Esophagus muscularis mucosa (tissue), 4 donors: ENCODE results near the gene ABO. TPM values are rescaled to one million over a fixed set of nuclear protein-coding genes. Genes with fewer than 3 reads are reported as not detected.

Source experiments
- DNase-seq: peaks from one replicate; pipeline ENCODE4 v3.0.0-alpha.2; 2017; ENCODE audit errors: extremely low spot score
- H3K27ac ChIP-seq, 4 donors: fragments of 200-600 bp; sonication (generic); replicated peaks in 1 of 4; 1 replicate in 3 of 4; 2 replicates in 1 of 4; pipeline ENCODE4 v1.5.1; 2016 to 2019; ENCODE audit warnings: mild to moderate bottlenecking in 1 of 4
- H3K27me3 ChIP-seq, 4 donors: fragments of 200-600 bp; sonication (generic); one replicate each; pipeline versions ENCODE4 v1.5.1 to v1.6.0; 2016 to 2019
- H3K36me3 ChIP-seq, 4 donors: fragments of 200-600 bp; sonication (generic); one replicate each; pipeline ENCODE4 v1.5.1; 2016 to 2019
- H3K4me1 ChIP-seq, 4 donors: fragments of 200-600 bp; sonication (generic); one replicate each; pipeline ENCODE4 v1.5.1; 2016 to 2019
- H3K4me3 ChIP-seq, 4 donors: fragments of 200-600 bp; sonication (generic); 1 replicate in 2 of 4; 2 replicates in 2 of 4; pipeline ENCODE4 v1.5.1; 2016 to 2019; ENCODE audit warnings: mild to moderate bottlenecking in 4 of 4, moderate library complexity in 1 of 4
- H3K9me3 ChIP-seq, 4 donors: fragments of 200-600 bp; sonication (generic); 1 replicate in 3 of 4; 2 replicates in 1 of 4; pipeline ENCODE4 v1.5.1; 2016 to 2019
- EP300 ChIP-seq: sonication (generic); formaldehyde crosslinking; IDR thresholded peaks from one replicate; pipeline ENCODE4 v1.6.1; 2017; ENCODE audit warnings: antibody characterized with exemption
- POLR2A ChIP-seq: fragments of 450-650 bp; IDR thresholded peaks from one replicate; pipeline ENCODE4 v1.6.1; 2017; ENCODE audit warnings: antibody characterized with exemption, moderate library complexity, mild to moderate bottlenecking, low read depth
- POLR2AphosphoS5 ChIP-seq, 2 donors: sonication (generic); formaldehyde crosslinking; IDR thresholded peaks; one replicate each; pipeline ENCODE4 v1.6.1; 2017; ENCODE audit warnings: antibody characterized with exemption in 2 of 2
- WGBS: methylation state at CpG from one replicate; pipeline ENCODE4 v1.1.5; 2018; 5-methylcytosine and 5-hydroxymethylcytosine counted together
- intact Hi-C: fragments of 100-400 bp; cut with DNase I; formaldehyde crosslinking; loops from one replicate; pipeline ENCODE4 v1.15.1; 2023
- total RNA-seq, 4 donors: library from RNA; depleted of rRNA; stranded (reverse); fragments of >200 nt; gene quantifications; one replicate each; pipeline versions ENCODE4 v1.1.0 to v1.2.1, GENCODE V29; 2016
- TF ChIP-seq, protein P1 (sequence below), 3 experiments: fragments of 200-600 bp in 2 of 3; fragments of 450-650 bp in 1 of 3; sonication (generic) in 2 of 3; IDR thresholded peaks; one replicate each; pipeline ENCODE4 v1.5.1; 2017 to 2019; ENCODE audit warnings: antibody characterized with exemption in 3 of 3, mild to moderate bottlenecking in 2 of 3, moderate library complexity in 1 of 3

Gene ABO
- total RNA-seq, 4 donors from 2014 or later = 0.33 to 3.8 (median 1.2) TPM

DNA sequence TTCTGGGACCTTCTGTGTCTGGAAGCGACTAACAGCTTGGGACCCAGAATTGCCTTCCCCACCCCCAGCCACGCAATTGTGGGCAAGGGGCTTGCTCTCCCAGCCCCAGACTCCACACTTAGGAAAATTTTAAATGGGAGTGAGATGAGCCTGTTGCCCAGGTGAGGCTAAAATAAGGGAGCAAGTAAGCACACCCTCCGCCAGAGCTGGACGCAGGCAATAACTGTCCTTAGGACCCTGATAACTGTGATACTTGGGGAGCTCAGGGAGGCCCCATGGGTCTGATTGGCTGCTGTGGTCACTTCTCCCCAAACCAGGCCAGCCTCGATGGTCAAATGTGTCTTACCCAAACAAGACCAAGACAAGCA lies 13.3 kb downstream of the ABO start:
- H3K4me1 ChIP-seq = peaks cover 0 to 18% (median 0%) of the 10 kb centered on the region in 4 donors
- no peak overlapping the region for H3K27ac ChIP-seq
- intact Hi-C loops = no loop called here
- peaks cover 0 to 15% (median 0%) of the 10 kb centered on the region in 4 donors for H3K27me3 ChIP-seq
- TF ChIP-seq, protein P1, sequence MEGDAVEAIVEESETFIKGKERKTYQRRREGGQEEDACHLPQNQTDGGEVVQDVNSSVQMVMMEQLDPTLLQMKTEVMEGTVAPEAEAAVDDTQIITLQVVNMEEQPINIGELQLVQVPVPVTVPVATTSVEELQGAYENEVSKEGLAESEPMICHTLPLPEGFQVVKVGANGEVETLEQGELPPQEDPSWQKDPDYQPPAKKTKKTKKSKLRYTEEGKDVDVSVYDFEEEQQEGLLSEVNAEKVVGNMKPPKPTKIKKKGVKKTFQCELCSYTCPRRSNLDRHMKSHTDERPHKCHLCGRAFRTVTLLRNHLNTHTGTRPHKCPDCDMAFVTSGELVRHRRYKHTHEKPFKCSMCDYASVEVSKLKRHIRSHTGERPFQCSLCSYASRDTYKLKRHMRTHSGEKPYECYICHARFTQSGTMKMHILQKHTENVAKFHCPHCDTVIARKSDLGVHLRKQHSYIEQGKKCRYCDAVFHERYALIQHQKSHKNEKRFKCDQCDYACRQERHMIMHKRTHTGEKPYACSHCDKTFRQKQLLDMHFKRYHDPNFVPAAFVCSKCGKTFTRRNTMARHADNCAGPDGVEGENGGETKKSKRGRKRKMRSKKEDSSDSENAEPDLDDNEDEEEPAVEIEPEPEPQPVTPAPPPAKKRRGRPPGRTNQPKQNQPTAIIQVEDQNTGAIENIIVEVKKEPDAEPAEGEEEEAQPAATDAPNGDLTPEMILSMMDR (IDR thresholded peaks at IDR 0.05) = no peak
- no peak for TF ChIP-seq POLR2A
- TF ChIP-seq POLR2AphosphoS5 (IDR thresholded peaks at IDR 0.05) = no peak
- no peak for TF ChIP-seq EP300
- no peak overlapping the region for H3K4me3 ChIP-seq
- WGBS = 72% methylated on average over 4 of the region's 5 CpGs
- no peaks in the 10 kb centered on the region for H3K9me3 ChIP-seq
- DNase-seq = no peak
- H3K36me3 ChIP-seq = no peaks in the 10 kb centered on the region

DNA sequence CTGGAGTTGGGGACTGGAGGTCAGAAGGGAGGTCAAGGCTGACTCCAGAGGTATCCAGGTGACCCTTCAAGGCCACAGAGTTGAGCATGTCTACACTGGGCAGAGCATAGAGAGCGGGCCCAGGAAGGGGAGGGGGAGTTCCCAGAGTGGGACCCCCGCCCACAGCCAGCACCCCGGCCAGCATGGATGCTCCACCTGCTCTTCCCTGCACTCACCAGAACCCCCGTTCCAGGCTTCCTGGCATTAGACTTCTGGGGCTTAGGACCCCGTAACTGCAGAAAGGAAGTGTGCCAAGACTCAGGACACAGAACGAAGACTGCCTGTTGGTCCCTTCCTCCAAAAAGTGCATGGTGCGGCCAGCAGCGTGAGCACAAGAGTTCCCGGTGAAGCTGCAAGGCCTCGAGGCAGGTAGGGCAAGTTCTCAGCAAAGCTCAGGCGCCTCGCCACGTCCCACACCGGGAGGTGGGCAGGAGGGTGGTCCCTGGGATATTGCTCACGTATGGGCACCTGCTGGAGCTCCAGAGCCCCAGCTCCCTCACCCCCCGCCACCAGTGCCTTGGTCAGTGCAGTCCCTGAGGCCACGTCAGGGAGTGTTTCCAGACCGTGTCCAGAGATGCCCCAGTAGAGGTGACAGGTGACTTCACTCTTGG lies 13.8 kb downstream of the ABO start:
- WGBS = 87% methylated on average over 12 of the region's 18 CpGs
- Histone ChIP-seq H3K9me3 (no peaks in the 10 kb centered on the region), H3K27ac (no peak overlapping the region), H3K4me1 (peaks cover 0 to 23% (median 0%) of the 10 kb centered on the region in 4 donors), H3K36me3 (no peaks in the 10 kb centered on the region), H3K27me3 (peaks cover 0 to 18% (median 0%) of the 10 kb centered on the region in 4 donors), H3K4me3 (no peak overlapping the region)
- DNase-seq = no peak
- intact Hi-C loops = no loop called here
- TF ChIP-seq POLR2A (no peak), EP300 (no peak), POLR2AphosphoS5 (IDR thresholded peaks at IDR 0.05) (no peak)
- TF ChIP-seq, protein P1 (IDR thresholded peaks at IDR 0.05) = no peak

DNA sequence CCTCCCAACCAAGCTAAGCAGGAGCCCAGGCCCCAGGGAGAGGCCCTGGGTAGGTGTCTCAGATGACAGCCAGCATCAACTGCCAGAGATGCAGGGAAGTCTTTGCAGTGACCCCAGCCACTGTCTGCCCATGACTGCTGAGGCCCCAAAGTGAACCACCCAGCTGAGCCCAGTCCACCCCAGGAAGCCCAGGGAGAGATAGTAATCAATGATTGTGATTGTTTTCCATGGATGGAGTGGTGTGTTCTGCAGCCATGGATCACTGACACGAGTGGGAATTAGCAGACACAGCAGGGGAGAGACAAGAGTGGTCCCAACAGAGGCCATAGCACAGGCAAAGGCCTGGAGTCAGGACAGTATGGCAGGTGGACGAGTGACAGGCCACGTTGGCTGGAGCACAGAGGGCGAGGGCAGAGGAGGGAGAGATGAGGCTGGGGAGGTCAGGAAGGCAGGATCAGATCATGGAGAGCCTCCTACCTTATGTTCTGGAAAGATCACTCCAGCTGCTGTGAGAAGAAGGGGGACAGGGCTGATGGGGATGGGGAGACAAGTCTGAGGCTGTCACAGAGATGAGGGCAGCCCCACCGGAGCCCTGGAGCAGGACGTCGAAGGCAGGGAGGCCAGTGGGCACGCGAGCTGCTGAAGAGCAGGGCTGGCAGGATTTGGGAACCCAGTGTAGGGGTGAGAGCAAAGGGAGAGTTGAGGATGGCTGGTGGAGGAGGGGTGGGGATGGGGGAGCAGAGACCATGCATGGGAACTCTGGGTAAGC lies 14.5 kb downstream of the ABO start:
- peaks cover 0 to 27% (median 0%) of the 10 kb centered on the region in 4 donors for H3K4me1 ChIP-seq
- DNase-seq = no peak
- intact Hi-C loops = no loop called here
- peaks cover 0 to 4% (median 0%) of the 10 kb centered on the region in 4 donors for H3K36me3 ChIP-seq
- peaks cover 0 to 18% (median 0%) of the 10 kb centered on the region in 4 donors for H3K27me3 ChIP-seq
- no peaks in the 10 kb centered on the region for H3K9me3 ChIP-seq
- TF ChIP-seq POLR2A (no peak), EP300 (no peak), POLR2AphosphoS5 (IDR thresholded peaks at IDR 0.05) (no peak)
- TF ChIP-seq, protein P1 (IDR thresholded peaks at IDR 0.05) = no peak
- 75% methylated on average over 9 of the region's 9 CpGs for WGBS
- no peak overlapping the region for H3K4me3 ChIP-seq
- H3K27ac ChIP-seq = no peak overlapping the region

DNA sequence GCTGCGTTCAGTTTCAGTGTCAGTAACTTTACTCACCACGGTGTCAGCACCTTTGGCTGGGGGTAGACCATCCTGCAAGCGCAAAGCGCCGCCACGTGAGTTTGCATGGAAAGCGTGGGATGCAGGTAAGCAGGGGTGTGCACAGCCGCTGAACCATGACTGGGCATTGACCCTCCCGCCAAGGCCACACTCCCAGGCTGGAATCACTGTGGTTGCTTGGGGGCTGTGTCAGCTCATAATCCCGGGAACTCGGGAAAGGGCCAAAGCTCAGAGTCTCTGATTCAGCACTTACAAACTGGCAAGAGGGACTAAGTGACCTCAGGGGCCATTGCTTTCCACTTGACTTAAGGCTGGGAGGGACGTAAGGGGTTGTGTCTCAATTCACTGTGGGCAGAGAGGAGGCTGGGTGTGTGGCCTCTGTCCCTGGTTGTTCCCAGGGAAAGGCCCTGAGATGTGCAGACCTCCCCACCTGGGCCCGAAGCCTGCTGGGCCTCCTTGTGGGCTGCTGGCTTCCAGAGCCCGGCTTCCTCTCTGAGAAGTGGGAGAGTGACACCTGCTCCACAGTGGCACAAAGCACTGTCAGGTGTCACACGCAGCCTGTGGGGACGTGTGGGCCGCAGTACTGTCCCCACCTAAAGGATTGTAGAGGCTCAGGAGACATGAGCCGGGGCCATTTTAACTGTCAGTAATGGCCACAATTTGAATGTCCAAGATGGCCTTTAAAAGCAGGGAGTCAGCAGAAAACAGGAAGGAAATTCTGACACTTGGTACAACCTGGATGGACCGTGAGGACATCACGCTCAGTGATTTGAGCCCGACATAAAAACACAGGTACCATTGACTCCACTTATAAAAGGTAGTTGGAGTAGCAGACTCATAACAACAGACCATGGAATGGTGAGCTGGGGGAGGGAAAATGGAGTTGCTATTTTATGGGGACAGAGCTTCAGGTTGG lies 16.7 kb downstream of the ABO start:
- H3K4me1 ChIP-seq = peaks cover 0 to 27% (median 0%) of the 10 kb centered on the region in 4 donors
- no peak for DNase-seq
- H3K27ac ChIP-seq = no peak overlapping the region
- WGBS = 77% methylated on average over 21 of the region's 21 CpGs
- H3K4me3 ChIP-seq = no peak overlapping the region
- peaks cover 0 to 4% (median 0%) of the 10 kb centered on the region in 4 donors for H3K36me3 ChIP-seq
- TF ChIP-seq EP300 (no peak), POLR2AphosphoS5 (IDR thresholded peaks at IDR 0.05) (no peak), POLR2A (no peak)
- TF ChIP-seq, protein P1 (IDR thresholded peaks at IDR 0.05) = no peak
- intact Hi-C loops = no loop called here
- peaks cover 0 to 18% (median 0%) of the 10 kb centered on the region in 4 donors for H3K27me3 ChIP-seq
- H3K9me3 ChIP-seq = peaks cover 0 to 7% (median 0%) of the 10 kb centered on the region in 4 donors
